Keratinocyte (primary cell): ENCODE data around the gene APBB1.

Experiments
- CTCF ChIP-seq, 3 experiments: IDR thresholded peaks in 1 of 3; conservative IDR thresholded peaks in 1 of 3; optimal IDR thresholded peaks in 1 of 3; 2 replicates in 2 of 3; 3 replicates in 1 of 3; pipeline versions ENCODE3 to v1.5.1; 2011; ENCODE audit warnings: low read length in 3 of 3, mild to moderate bottlenecking in 3 of 3, moderate library complexity in 2 of 3, control low read depth in 1 of 3, inconsistent platforms in 1 of 3; ENCODE audit not compliant: insufficient read depth in 2 of 3; ENCODE audit errors: extremely low read depth in 1 of 3
- EZH2 ChIP-seq: IDR thresholded peaks from one replicate; pipeline ENCODE4 v1.6.1; 2012; ENCODE audit warnings: inconsistent platforms, mild to moderate bottlenecking, low read length, moderate library complexity

- TF ChIP-seq CTCF (optimal IDR thresholded peaks at IDR 0.05 in 1 of 3, IDR thresholded peaks at IDR 0.05 in 1 of 3, conservative IDR thresholded peaks at IDR 0.05 in 1 of 3; ENCODE audit: extremely low read depth in 1 of 3, insufficient read depth in 2 of 3, low read length in 3 of 3) (no peak), EZH2 (no peak)
These were observed 13.0 kb downstream of the APBB1 start for GRCh38 chr11:6405846-6406245.
